Neural progenitor cell (in vitro differentiated cells): Measurements from ENCODE around the gene HYDIN. TPM values are rescaled to one million over a fixed set of nuclear protein-coding genes. Genes with fewer than 3 reads are reported as not detected.

Experiments
- DNase-seq: peaks from one replicate; pipeline ENCODE4 v3.0.0-alpha.2; 2016; ENCODE audit warnings: low spot score
- H2AFZ ChIP-seq: fragments of 200-600 bp; sonication (generic); replicated peaks from 2 replicates; pipeline ENCODE4 v1.6.1; 2016; ENCODE audit warnings: antibody characterized with exemption
- H3F3A ChIP-seq: fragments of 200-600 bp; sonication (generic); 2 replicates; pipeline ENCODE4 v1.6.1; 2016; ENCODE audit warnings: antibody characterized with exemption, low read depth
- H3K27ac ChIP-seq: fragments of 200-600 bp; sonication (generic); 2 replicates; pipeline ENCODE4 v1.5.1; 2016; ENCODE audit warnings: mild to moderate bottlenecking
- H3K27me3 ChIP-seq: fragments of 200-600 bp; sonication (generic); 2 replicates; pipeline ENCODE4 v1.6.1; 2016; ENCODE audit warnings: mild to moderate bottlenecking, moderate library complexity
- H3K36me3 ChIP-seq: fragments of 200-600 bp; sonication (generic); 2 replicates; pipeline ENCODE4 v1.5.1; 2016
- H3K4me1 ChIP-seq: fragments of 200-600 bp; sonication (generic); 2 replicates; pipeline ENCODE4 v1.6.1; 2016; ENCODE audit warnings: mixed run types
- H3K4me2 ChIP-seq: fragments of 200-600 bp; sonication (generic); 2 replicates; pipeline ENCODE4 v1.6.1; 2016
- H3K4me3 ChIP-seq: fragments of 200-600 bp; sonication (generic); 2 replicates; pipeline ENCODE4 v1.5.1; 2016
- H3K79me2 ChIP-seq: fragments of 200-600 bp; sonication (generic); 2 replicates; pipeline ENCODE4 v1.6.1; 2016; ENCODE audit warnings: low read depth
- H3K9ac ChIP-seq: fragments of 200-600 bp; sonication (generic); 2 replicates; pipeline ENCODE4 v1.6.1; 2016
- H3K9me3 ChIP-seq: fragments of 200-600 bp; sonication (generic); 2 replicates; pipeline ENCODE4 v1.5.1; 2016; ENCODE audit warnings: low read depth
- H4K20me1 ChIP-seq: fragments of 200-600 bp; sonication (generic); 2 replicates; pipeline ENCODE4 v1.6.1; 2016; ENCODE audit warnings: low read depth
- H3K27ac Mint-ChIP-seq: 3 replicates; pipeline ENCODE4 v1.8.0; 2021; ENCODE audit warnings: mixed read lengths
- H3K27me3 Mint-ChIP-seq: 2 replicates; pipeline ENCODE4 v1.8.0; 2022; ENCODE audit warnings: low read depth, mild to moderate bottlenecking, inconsistent platforms, moderate library complexity, mixed read lengths; ENCODE audit not compliant: insufficient read depth
- H3K36me3 Mint-ChIP-seq: 3 replicates; pipeline ENCODE4 v1.8.0; 2021; ENCODE audit warnings: mixed read lengths
- H3K4me1 Mint-ChIP-seq: 3 replicates; pipeline ENCODE4 v1.8.0; 2021; ENCODE audit warnings: mixed read lengths
- H3K4me3 Mint-ChIP-seq: 3 replicates; pipeline ENCODE4 v1.8.0; 2021; ENCODE audit warnings: mild to moderate bottlenecking, moderate library complexity, mixed read lengths
- H3K9me3 Mint-ChIP-seq: 3 replicates; pipeline ENCODE4 v1.8.0; 2020; ENCODE audit warnings: mixed read lengths
- CTCF ChIP-seq: fragments of 200-600 bp; sonication (generic); IDR thresholded peaks from 2 replicates; pipeline ENCODE4 v1.5.1; 2017; ENCODE audit warnings: antibody characterized with exemption, mild to moderate bottlenecking
- EZH2 ChIP-seq: fragments of 200-600 bp; sonication (generic); IDR thresholded peaks from 2 replicates; pipeline ENCODE4 v1.6.1; 2017; ENCODE audit warnings: antibody characterized with exemption, mild to moderate bottlenecking, moderate library complexity
- EZH2phosphoT487 ChIP-seq: fragments of 200-600 bp; sonication (generic); IDR thresholded peaks from 2 replicates; pipeline ENCODE4 v1.6.1; 2017; ENCODE audit warnings: antibody characterized with exemption
- small RNA-seq: library from RNA; depleted of rRNA; stranded (forward); fragments of <200 nt; gene quantifications from one replicate; pipeline ENCODE3, GENCODE V24; 2015
- total RNA-seq: library from RNA; depleted of rRNA; stranded (reverse); fragments of >200 nt; gene quantifications from 2 replicates; pipeline ENCODE4 v1.2.3, GENCODE V29; 2015; ENCODE audit warnings: low replicate concordance

Gene HYDIN
- total RNA-seq, 1 donor from 2014 or later: 4.0 TPM

DNA sequence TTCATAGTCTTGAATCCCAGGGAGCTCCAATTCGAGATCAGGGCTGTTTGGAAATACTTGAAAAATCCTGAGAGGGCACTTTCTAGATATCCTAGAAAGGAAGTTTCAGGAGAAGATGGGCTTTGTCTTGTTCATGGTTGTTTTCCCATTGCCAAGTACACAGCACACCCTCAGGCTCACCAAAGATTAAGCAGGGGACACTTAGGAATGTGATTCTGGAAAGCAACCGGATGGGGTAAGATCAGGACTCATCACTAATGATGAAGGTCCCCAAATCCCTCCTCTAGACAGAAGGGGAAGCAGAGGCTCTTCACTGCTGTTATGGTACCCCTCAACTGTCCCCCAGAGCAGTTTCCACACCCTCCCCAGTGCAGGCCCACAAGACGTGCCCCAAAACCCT, 470.3 kb downstream of the HYDIN start:
- H3K36me3 Mint-ChIP-seq: peaks cover 17% of the 10 kb centered on the region
- H3K36me3 ChIP-seq: no peaks in the 10 kb centered on the region
- no peak overlapping the region for H3K9ac ChIP-seq
- H3K4me3 ChIP-seq: no peak overlapping the region
- no peak overlapping the region for H3K4me2 ChIP-seq
- H3F3A ChIP-seq: no peaks in the 10 kb centered on the region
- peak overlapping the region; percentile 39 for H3K4me3 Mint-ChIP-seq
- no peaks in the 10 kb centered on the region for H4K20me1 ChIP-seq
- H3K27me3 Mint-ChIP-seq: peaks cover 10% of the 10 kb centered on the region
- H3K4me1 Mint-ChIP-seq: peaks cover 33% of the 10 kb centered on the region
- H2AFZ ChIP-seq: no peak overlapping the region
- H3K27ac Mint-ChIP-seq: peak overlapping the region; percentile 96
- H3K9me3 ChIP-seq: no peaks in the 10 kb centered on the region
- no peaks in the 10 kb centered on the region for H3K4me1 ChIP-seq
- no peak overlapping the region for H3K27ac ChIP-seq
- no peaks in the 10 kb centered on the region for H3K79me2 ChIP-seq
- no peaks in the 10 kb centered on the region for H3K9me3 Mint-ChIP-seq
- TF ChIP-seq CTCF (no peak), EZH2phosphoT487 (no peak), EZH2 (no peak)
- no peaks in the 10 kb centered on the region for H3K27me3 ChIP-seq
- DNase-seq: no peak

GRCh38 chr16:70759666-70760065, 470.9 kb downstream of the HYDIN start:
- no peaks in the 10 kb centered on the region for H3K79me2 ChIP-seq
- no peak for DNase-seq
- H3K27me3 ChIP-seq: no peaks in the 10 kb centered on the region
- H3K27ac ChIP-seq: no peak overlapping the region
- H3K4me1 ChIP-seq: no peaks in the 10 kb centered on the region
- Mint-ChIP-seq H3K4me3 (no peak overlapping the region), H3K27me3 (peaks cover 10% of the 10 kb centered on the region), H3K4me1 (peaks cover 35% of the 10 kb centered on the region), H3K27ac (peak overlapping the region; percentile 96), H3K36me3 (peaks cover 17% of the 10 kb centered on the region), H3K9me3 (no peaks in the 10 kb centered on the region)
- H2AFZ ChIP-seq: no peak overlapping the region
- no peaks in the 10 kb centered on the region for H3F3A ChIP-seq
- no peak overlapping the region for H3K4me3 ChIP-seq
- H3K4me2 ChIP-seq: no peak overlapping the region
- H4K20me1 ChIP-seq: no peaks in the 10 kb centered on the region
- no peak overlapping the region for H3K9ac ChIP-seq
- H3K36me3 ChIP-seq: no peaks in the 10 kb centered on the region
- TF ChIP-seq CTCF: no peak
- TF ChIP-seq EZH2phosphoT487: no peak
- no peak for TF ChIP-seq EZH2
- H3K9me3 ChIP-seq: no peaks in the 10 kb centered on the region

DNA sequence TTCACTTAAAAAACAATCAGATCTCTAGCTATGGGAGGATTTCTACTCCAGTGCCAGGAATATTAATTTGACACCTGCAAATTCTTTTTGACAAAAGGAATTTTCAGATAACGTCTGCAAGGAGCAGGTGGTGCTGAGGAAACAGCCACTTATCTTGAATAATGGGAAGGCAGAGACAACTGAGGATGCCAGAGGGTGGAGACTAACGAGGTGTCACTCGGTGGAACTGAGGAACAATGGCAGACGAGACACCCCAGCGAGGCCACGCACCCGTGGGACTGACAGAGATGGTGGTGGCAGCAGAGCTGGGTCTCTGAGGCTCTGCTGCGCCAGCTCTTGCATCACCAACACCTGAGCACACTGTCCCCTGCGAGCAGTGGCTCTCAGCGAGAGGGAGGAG, 471.7 kb downstream of the HYDIN start:
- no peaks in the 10 kb centered on the region for H3K27me3 ChIP-seq
- TF ChIP-seq CTCF (no peak), EZH2phosphoT487 (no peak), EZH2 (no peak)
- H3K36me3 Mint-ChIP-seq: peaks cover 14% of the 10 kb centered on the region
- no peak overlapping the region for H3K27ac ChIP-seq
- no peaks in the 10 kb centered on the region for H3K36me3 ChIP-seq
- no peak for DNase-seq
- H3K79me2 ChIP-seq: no peaks in the 10 kb centered on the region
- H3K9me3 ChIP-seq: no peaks in the 10 kb centered on the region
- no peak overlapping the region for H3K4me2 ChIP-seq
- H4K20me1 ChIP-seq: no peaks in the 10 kb centered on the region
- no peak overlapping the region for H3K27ac Mint-ChIP-seq
- H3K9me3 Mint-ChIP-seq: no peaks in the 10 kb centered on the region
- peaks cover 11% of the 10 kb centered on the region for H3K27me3 Mint-ChIP-seq
- no peaks in the 10 kb centered on the region for H3K4me1 ChIP-seq
- H2AFZ ChIP-seq: no peak overlapping the region
- no peak overlapping the region for H3K4me3 ChIP-seq
- no peak overlapping the region for H3K9ac ChIP-seq
- no peaks in the 10 kb centered on the region for H3F3A ChIP-seq
- peaks cover 36% of the 10 kb centered on the region for H3K4me1 Mint-ChIP-seq
- no peak overlapping the region for H3K4me3 Mint-ChIP-seq

Small RNAs within 50 kb of the gene (small RNA-seq; reads per million reads assigned to genes)
- gene RNU6ATAC25P: not detected

Other genes starting within 250 kb of the HYDIN start
- 32.4 and 43.9 TPM in 2 replicates for gene CMTR2, start 58.7 kb upstream of the HYDIN start, total RNA-seq
- gene CALB2, start 128.0 kb upstream of the HYDIN start, total RNA-seq: 0.62 TPM in 1 of 2 replicates, not detected in the other
- gene TLE7, start 211.3 kb upstream of the HYDIN start, total RNA-seq: not detected in 2 replicates
- gene ZNF23, start 231.5 kb upstream of the HYDIN start, total RNA-seq: 13.8 and 18.2 TPM in 2 replicates